ENCODE data around the gene C16orf46. TPM values are rescaled to one million over a fixed set of nuclear protein-coding genes. Genes with fewer than 3 reads are reported as not detected.

C16orf46 gene
- 2.6 TPM in 1 of 2 replicates, not detected in the other for total RNA-seq

GRCh38 chr16:81077076-81077940 is at the start of gene C16orf46:
TSS of gene C16orf46 (minus strand) at chr16:81077238. CDS start at chr16:81063955, 13,283 bp downstream.

GRCh38 chr16:81095953-81096714 is 19.1 kb upstream of the C16orf46 start, which contains the start of gene GCSH:
TSS of gene GCSH (minus strand) at chr16:81096395. CDS start at chr16:81096278, 117 bp downstream.

GRCh38 chr16:81035398-81035974 is 41.6 kb downstream of the C16orf46 start, which contains the start of gene ATMIN:
TSS of gene ATMIN (plus strand) at chr16:81035842. CDS start at chr16:81035871, 29 bp downstream.

Other genes with a start within 250 kb of the C16orf46 start
- 75.5 and 97.8 TPM in 2 replicates for gene CMC2, start 70.4 kb downstream of the C16orf46 start, total RNA-seq
- gene CENPN, start 70.0 kb downstream of the C16orf46 start, total RNA-seq = 32.0 and 48.4 TPM in 2 replicates
- gene ATMIN, start 41.4 kb downstream of the C16orf46 start, total RNA-seq = 26.8 and 32.1 TPM in 2 replicates
- gene GCSH, start 19.2 kb upstream of the C16orf46 start, total RNA-seq = 21.1 and 31.7 TPM in 2 replicates
- gene BCO1, start 161.5 kb upstream of the C16orf46 start, total RNA-seq = not detected in 2 replicates
- gene GAN, start 237.7 kb upstream of the C16orf46 start, total RNA-seq = 2.5 and 4.3 TPM in 2 replicates